Germinal center (tissue), 1 donor: ENCODE measurements around the gene ABCG1.

ENCODE experiments used
- DNase-seq: peaks from one replicate; pipeline ENCODE4 v3.0.0; 2012; ENCODE audit warnings: mixed read lengths, low spot score

The ABCG1 gene

GRCh38 chr21:42214921-42215320 is 4.0 kb upstream of the ABCG1 start:
- no peak for DNase-seq

- no peak for DNase-seq
Observed at GRCh38 chr21:42215942-42216725, 2.8 kb upstream of the ABCG1 start.

GRCh38 chr21:42216726-42217572 is 2.0 kb upstream of the ABCG1 start:
- DNase-seq = no peak

GRCh38 chr21:42219606-42220137 is 732 bp downstream of the ABCG1 start:
- peak; percentile 67 for DNase-seq

- DNase-seq = peak; percentile 87
Observed at GRCh38 chr21:42220138-42220701, 1.3 kb downstream of the ABCG1 start.

GRCh38 chr21:42221581-42222345 is 2.8 kb downstream of the ABCG1 start:
- DNase-seq = no peak

GRCh38 chr21:42222386-42222785 is 3.4 kb downstream of the ABCG1 start:
- DNase-seq = no peak

GRCh38 chr21:42222821-42223390 is 4.0 kb downstream of the ABCG1 start:
- DNase-seq = no peak

- DNase-seq = no peak
Observed at GRCh38 chr21:42223826-42224575, 5.1 kb downstream of the ABCG1 start.

GRCh38 chr21:42225042-42225441 is 6.1 kb downstream of the ABCG1 start:
- DNase-seq = no peak

- no peak for DNase-seq
Observed at GRCh38 chr21:42225571-42226155, 6.7 kb downstream of the ABCG1 start.

- DNase-seq = no peak
Observed at GRCh38 chr21:42226626-42227025, 7.7 kb downstream of the ABCG1 start.

- DNase-seq = peak; percentile 84
Observed at GRCh38 chr21:42227909-42228708, 9.2 kb downstream of the ABCG1 start.

- no peak for DNase-seq
Observed at GRCh38 chr21:42228709-42229220, 9.8 kb downstream of the ABCG1 start.

- DNase-seq = no peak
Observed at GRCh38 chr21:42229676-42230075, 10.7 kb downstream of the ABCG1 start.

- DNase-seq = no peak
Observed at GRCh38 chr21:42230178-42230577, 11.2 kb downstream of the ABCG1 start.

- DNase-seq = no peak
Observed at GRCh38 chr21:42230636-42231035, 11.7 kb downstream of the ABCG1 start.

GRCh38 chr21:42231756-42232155 is 12.8 kb downstream of the ABCG1 start:
- DNase-seq = no peak

GRCh38 chr21:42232176-42232825 is 13.4 kb downstream of the ABCG1 start:
- DNase-seq = peak; percentile 31
